H1 (cell line): ENCODE data around the gene NBPF4. TPM values are rescaled to one million over a fixed set of nuclear protein-coding genes. Genes with fewer than 3 reads are reported as not detected.

Source experiments
- CTCF ChIA-PET: fragments of 300-600 bp; sonication (Branson Sonifier 250); formaldehyde crosslinking; loops from one replicate; lab custom pipeline; 2021; ENCODE audit not compliant: partially characterized antibody; lab: Charles Lee
- POLR2A ChIA-PET: fragments of 300-600 bp; sonication (Branson Sonifier 250); formaldehyde crosslinking; loops from one replicate; lab custom pipeline; 2021; ENCODE audit warnings: inconsistent platforms; ENCODE audit not compliant: partially characterized antibody; lab: Charles Lee
- DNase-seq, 2 experiments: peaks; one replicate each; pipeline versions ENCODE4 v3.0.0 to v3.0.0-alpha.2; 2010 to 2022; ENCODE audit warnings: low spot score in 2 of 2, low read depth in 1 of 2, mixed read lengths in 1 of 2
- FAIRE-seq: peaks from 2 replicates; lab custom pipeline; 2011; peaks lifted over from hg19 to GRCh38; lab: Jason Lieb, UNC
- H2AFZ ChIP-seq: 2 replicates; pipeline ENCODE4 v1.8.1; 2012; ENCODE audit warnings: low read length, inconsistent platforms
- H2AK5ac ChIP-seq: 2 replicates; pipeline ENCODE4 v1.6.1; 2013; ENCODE audit warnings: low read depth, low read length
- H2BK120ac ChIP-seq: replicated peaks from 2 replicates; pipeline ENCODE3; 2013; ENCODE audit warnings: low read depth, low read length, inconsistent platforms
- H2BK12ac ChIP-seq: 2 replicates; pipeline ENCODE4 v1.6.1; 2013; ENCODE audit warnings: low read depth, low read length
- H2BK15ac ChIP-seq: 2 replicates; pipeline ENCODE4 v1.6.1; 2013; ENCODE audit warnings: low read length
- H2BK20ac ChIP-seq: 2 replicates; pipeline ENCODE4 v1.6.1; 2013; ENCODE audit warnings: low read length
- H2BK5ac ChIP-seq: 2 replicates; pipeline ENCODE4 v1.6.1; 2013; ENCODE audit warnings: low read depth, low read length
- H3K14ac ChIP-seq: 2 replicates; pipeline ENCODE4 v1.6.1; 2013; ENCODE audit warnings: inconsistent platforms; ENCODE audit not compliant: insufficient read length
- H3K18ac ChIP-seq: 2 replicates; pipeline ENCODE4 v1.6.1; 2013; ENCODE audit warnings: low read length; ENCODE audit errors: extremely low read depth
- H3K23ac ChIP-seq: 2 replicates; pipeline ENCODE4 v1.6.1; 2013; ENCODE audit warnings: inconsistent platforms; ENCODE audit not compliant: insufficient read length
- H3K23me2 ChIP-seq: 2 replicates; pipeline ENCODE4 v1.6.1; 2013; ENCODE audit warnings: low read depth, low read length
- H3K27ac ChIP-seq: 2 replicates; pipeline ENCODE4 v1.6.1; 2011; ENCODE audit warnings: low read depth, low read length, inconsistent platforms
- H3K27me3 ChIP-seq, 4 experiments: replicated peaks in 1 of 4; 1 replicate in 1 of 4; 2 replicates in 3 of 4; pipeline versions ENCODE4 v1.6.1 to v1.8.1; 2011 to 2013; ENCODE audit warnings: low read length in 3 of 4, mild to moderate bottlenecking in 3 of 4, inconsistent platforms in 2 of 4, mixed read lengths in 2 of 4, moderate library complexity in 1 of 4; ENCODE audit not compliant: control insufficient read depth in 3 of 4, insufficient read depth in 3 of 4; ENCODE audit errors: extremely low read depth in 1 of 4
- H3K36me3 ChIP-seq, 4 experiments: 2 replicates each; pipeline versions ENCODE4 v1.6.1 to v1.8.1; 2011 to 2013; ENCODE audit warnings: mild to moderate bottlenecking in 4 of 4, low read length in 3 of 4, moderate library complexity in 2 of 4, control low read depth in 1 of 4, inconsistent platforms in 1 of 4; ENCODE audit not compliant: insufficient read depth in 4 of 4, control insufficient read depth in 2 of 4
- H3K4ac ChIP-seq: replicated peaks from 2 replicates; pipeline ENCODE3; 2013; ENCODE audit warnings: low read length, low read depth, mixed read lengths, inconsistent platforms; ENCODE audit not compliant: insufficient read length
- H3K4me1 ChIP-seq, 4 experiments: replicated peaks in 1 of 4; 1 replicate in 1 of 4; 2 replicates in 3 of 4; pipeline versions ENCODE4 v1.6.1 to v1.8.1; 2011 to 2013; ENCODE audit warnings: low read length in 3 of 4, inconsistent platforms in 2 of 4, mixed read lengths in 1 of 4; ENCODE audit not compliant: insufficient read depth in 4 of 4, control insufficient read depth in 3 of 4
- H3K4me2 ChIP-seq, 2 experiments: 2 replicates each; pipeline versions ENCODE4 v1.6.1 to v1.8.1; 2011 to 2013; ENCODE audit warnings: low read depth in 2 of 2, low read length in 2 of 2, control low read depth in 1 of 2, inconsistent platforms in 1 of 2, mild to moderate bottlenecking in 1 of 2; ENCODE audit not compliant: insufficient read depth in 1 of 2
- H3K4me3 ChIP-seq, 4 experiments: fragments of 200-600, 300-600 bp in 1 of 4; sonication (generic), shearing (Covaris generic), sonication (Bioruptor Twin) in 1 of 4; 2 replicates each; pipeline versions ENCODE4 v1.5.1 to v1.8.1; 2011 to 2016; ENCODE audit warnings: low read length in 4 of 4, low read depth in 3 of 4, control low read depth in 2 of 4, inconsistent platforms in 2 of 4, mild to moderate bottlenecking in 2 of 4, mixed read lengths in 1 of 4, moderate library complexity in 1 of 4; ENCODE audit not compliant: insufficient read depth in 2 of 4; ENCODE audit errors: extremely low read depth in 1 of 4
- H3K56ac ChIP-seq: replicated peaks from 2 replicates; pipeline ENCODE3; 2013; ENCODE audit warnings: low read depth, mild to moderate bottlenecking, mixed read lengths, low read length, inconsistent platforms; ENCODE audit not compliant: insufficient read length
- H3K79me1 ChIP-seq: 2 replicates; pipeline ENCODE4 v1.6.1; 2013; ENCODE audit warnings: low read depth, low read length, control low read depth
- H3K79me2 ChIP-seq, 2 experiments: 2 replicates each; pipeline versions ENCODE4 v1.6.1 to v1.8.1; 2012 to 2013; ENCODE audit warnings: low read length in 2 of 2, mild to moderate bottlenecking in 2 of 2, inconsistent platforms in 1 of 2; ENCODE audit not compliant: insufficient read depth in 2 of 2, control insufficient read depth in 1 of 2
- H3K9ac ChIP-seq, 4 experiments: replicated peaks in 1 of 4; 1 replicate in 1 of 4; 2 replicates in 3 of 4; pipeline versions ENCODE4 v1.6.1 to v1.8.1; 2011 to 2013; ENCODE audit warnings: low read depth in 3 of 4, low read length in 3 of 4, control low read depth in 2 of 4, mild to moderate bottlenecking in 2 of 4, moderate library complexity in 2 of 4, inconsistent platforms in 1 of 4; ENCODE audit errors: extremely low read depth in 1 of 4
- H3K9me3 ChIP-seq, 2 experiments: 2 replicates each; pipeline versions ENCODE4 v1.6.1 to v1.8.1; 2012 to 2013; ENCODE audit warnings: mild to moderate bottlenecking in 2 of 2, moderate library complexity in 2 of 2, control low read depth in 1 of 2, inconsistent platforms in 1 of 2, low read depth in 1 of 2, low read length in 1 of 2, mixed read lengths in 1 of 2; ENCODE audit not compliant: insufficient read depth in 2 of 2
- H4K20me1 ChIP-seq, 2 experiments: replicated peaks in 1 of 2; 2 replicates each; pipeline versions ENCODE3 to v1.8.1; 2011 to 2013; ENCODE audit warnings: inconsistent platforms in 2 of 2, low read length in 2 of 2, mild to moderate bottlenecking in 1 of 2; ENCODE audit not compliant: insufficient read depth in 2 of 2, control insufficient read depth in 1 of 2
- H4K5ac ChIP-seq: 2 replicates; pipeline ENCODE4 v1.6.1; 2013; ENCODE audit warnings: low read length, low read depth, mixed read lengths, inconsistent platforms; ENCODE audit not compliant: insufficient read length
- H4K8ac ChIP-seq: 2 replicates; pipeline ENCODE4 v1.8.0; 2013; ENCODE audit warnings: mild to moderate bottlenecking, moderate library complexity, low read length, inconsistent platforms; ENCODE audit not compliant: insufficient read depth; ENCODE audit errors: extremely low read depth
- H4K91ac ChIP-seq: replicated peaks from 2 replicates; pipeline ENCODE3; 2013; ENCODE audit warnings: low read length, mixed read lengths, inconsistent platforms; ENCODE audit not compliant: insufficient read length
- ASH2L ChIP-seq: fragments of 200-600, 300-600 bp; sonication (generic); IDR thresholded peaks from one replicate; pipeline ENCODE4 v1.7.1; 2017; ENCODE audit warnings: low read length
- CHD1 ChIP-seq: IDR thresholded peaks from 2 replicates; pipeline ENCODE4 v1.6.1; 2012; ENCODE audit warnings: low read depth, low read length, improper control_type of control experiment
- FOSL1 ChIP-seq: IDR thresholded peaks from 2 replicates; pipeline ENCODE4 v1.6.1; 2011; ENCODE audit warnings: mild to moderate bottlenecking, low read depth, low read length, moderate library complexity; ENCODE audit not compliant: insufficient read depth
- JUND ChIP-seq: IDR thresholded peaks from 2 replicates; pipeline ENCODE4 v1.6.1; 2011; ENCODE audit warnings: mild to moderate bottlenecking, improper control_type of control experiment, low read length
- MAFK ChIP-seq: IDR thresholded peaks from 2 replicates; pipeline ENCODE4 v1.6.1; 2012; ENCODE audit warnings: low read depth, mild to moderate bottlenecking, improper control_type of control experiment, low read length
- SP2 ChIP-seq: IDR thresholded peaks from 2 replicates; pipeline ENCODE4 v1.6.1; 2012; ENCODE audit warnings: mild to moderate bottlenecking, low read length, inconsistent platforms
- WGBS, 2 experiments: shearing (Covaris generic) in 1 of 2; methylation state at CpG; one replicate each; pipeline versions ENCODE4 v1.1.6 to v1.1.7; 2013 to 2015; ENCODE audit warnings: low lambda C conversion rate in 2 of 2, mixed read lengths in 2 of 2, inconsistent platforms in 1 of 2, low coverage in 1 of 2, missing lambda C conversion rate in 1 of 2; ENCODE audit not compliant: insufficient replicate concordance in 2 of 2, insufficient coverage in 1 of 2, insufficient read length in 1 of 2; ENCODE audit errors: extremely low coverage in 1 of 2, missing lambda C conversion rate in 1 of 2; 5-methylcytosine and 5-hydroxymethylcytosine counted together
- polyA plus RNA-seq, 7 experiments: library from polyadenylated mRNA; depleted of rRNA in 3 of 7; stranded (reverse) in 5 of 7; unstranded in 2 of 7; fragments of >200 nt in 5 of 7; fragments of 200-250 nt in 2 of 7; gene quantifications; 1 replicate in 5 of 7; 2 replicates in 1 of 7; 4 replicates in 1 of 7; pipeline versions ENCODE4 v1.2.1 to v1.2.3, GENCODE V29; 2011 to 2013; ENCODE audit warnings: missing spikeins in 2 of 7, mixed read lengths in 2 of 7
- total RNA-seq: library from RNA; stranded (reverse); fragmentation: NEBNext Ultra II Directional; extraction: Animal tissue kit (Norgen Biotek cat#: 25700); gene quantifications from 2 replicates; pipeline ENCODE4 v1.2.1, GENCODE V29; 2021

The NBPF4 gene
- total and polyA plus RNA-seq, 2 of the 8 experiments (the other 6 are each of a cell fraction or from before 2014, with no cell fraction given) = not detected

DNA sequence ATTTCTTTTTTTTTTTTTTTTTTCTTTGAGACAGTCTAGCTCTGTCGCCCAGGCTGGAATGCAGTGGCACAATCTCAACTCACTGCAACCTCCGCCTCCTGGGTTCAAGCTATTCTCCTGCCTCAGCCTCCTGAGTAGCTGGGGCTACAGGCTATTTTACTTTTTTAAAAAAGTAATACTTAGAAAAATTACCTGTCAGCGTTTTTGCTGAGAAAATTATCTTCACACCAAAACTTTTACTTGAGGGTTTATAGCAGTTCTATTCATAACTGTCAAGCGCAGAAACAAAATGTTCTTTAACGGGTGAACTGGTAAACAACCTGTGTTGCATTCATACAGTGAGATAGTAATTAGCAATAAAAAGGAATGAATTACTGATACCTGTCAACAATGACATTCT, 42.2 kb downstream of the NBPF4 start:
- TF ChIP-seq JUND (no peak), FOSL1 (no peak), ASH2L (no peak), CHD1 (no peak), SP2 (no peak), MAFK (peak; percentile 42; the same call in 1 of the 2 replicates)
- Histone ChIP-seq H3K4me2 (no peak overlapping the region; a peak in 1 of 4 replicates), H3K79me2 (peaks cover 0 to 28% of the 10 kb centered on the region in 2 experiments; a peak in 2 of 4 replicates), H2AK5ac (no peak overlapping the region), H3K14ac (no peak overlapping the region), H2BK20ac (no peak overlapping the region), H3K79me1 (peaks cover 8% of the 10 kb centered on the region), H3K18ac (no peak overlapping the region), H3K27ac (no peak overlapping the region), H3K23me2 (peaks cover 6% of the 10 kb centered on the region; the same call in 1 of the 2 replicates), H4K20me1 (peaks cover 0 to 1% of the 10 kb centered on the region in 2 experiments), H3K9me3 (no peaks in the 10 kb centered on the region), H4K91ac (no peak overlapping the region), H3K4me1 (peaks cover 0 to 6% (median 2%) of the 10 kb centered on the region in 4 experiments; a peak in 3 of 7 replicates), H4K5ac (no peak overlapping the region), H3K36me3 (0 out of 8 replicates have a peak, but pooled peaks cover 0 to 2% (median 0%) of the 10 kb centered on the region in 4 experiments), H2AFZ (no peak overlapping the region), H3K27me3 (no peaks in the 10 kb centered on the region), H3K56ac (no peak overlapping the region), H3K4ac (no peak overlapping the region), H4K8ac (no peak overlapping the region), H2BK12ac (no peak overlapping the region), H3K4me3 (no peak overlapping the region), H3K9ac (no peak overlapping the region), H2BK15ac (no peak overlapping the region), H2BK120ac (no peak overlapping the region), H2BK5ac (no peak overlapping the region), H3K23ac (no peak overlapping the region)
- CTCF ChIA-PET = interaction anchor here (0.7 to 1.9 kb wide), 2 partner anchors 76 to 115 kb away, joined by 3 to 7 read pairs; no protein-coding TSS in a partner anchor
- DNase-seq (no peak), FAIRE-seq (no peak)
- POLR2A ChIA-PET = interaction anchor here (1.8 kb wide), 1 partner anchor 10 kb away, joined by 3 read pairs; no protein-coding TSS in a partner anchor
- WGBS, 2 experiments = 85% methylated on average over 5 of the region's 5 CpGs; no CpG with 5 or more reads in 1 of the 2 experiments
